IMR-90 (cell line): ENCODE measurements around the gene DDX31. TPM values are rescaled to one million over a fixed set of nuclear protein-coding genes. Genes with fewer than 3 reads are reported as not detected.

Experiments used
- ATAC-seq: fragments of 200-7000 bp; cut with Tn5 transposase; 2 replicates; pipeline ENCODE4 v1.9.1; 2020; ENCODE audit warnings: low read depth, mild to moderate bottlenecking, moderate library complexity
- BruUV-seq: library from RNA; stranded (reverse); fragments of 400-500 nt; replicated peaks from 2 replicates; lab custom pipeline; 2021; lab: Mats Ljungman, UMichigan
- CTCF ChIA-PET: fragments of 300-600 bp; formaldehyde crosslinking; extraction: SDS; loops from one replicate; lab custom pipeline; 2021; ENCODE audit warnings: antibody characterized with exemption; lab: Yijun Ruan, JAX
- POLR2A ChIA-PET: fragments of 300-600 bp; sonication (Branson Sonifier 250); formaldehyde crosslinking; loops from one replicate; lab custom pipeline; 2022; ENCODE audit warnings: antibody characterized with exemption; ENCODE audit not compliant: unreplicated experiment; lab: Charles Lee
- DNase-seq: peaks from one replicate; pipeline ENCODE4 v3.0.0; 2013
- H2AFZ ChIP-seq: replicated peaks from 2 replicates; pipeline ENCODE3; 2013; ENCODE audit warnings: low read length, mild to moderate bottlenecking; ENCODE audit not compliant: poor library complexity
- H2AK5ac ChIP-seq: 2 replicates; pipeline ENCODE4 v1.6.1; 2013; ENCODE audit warnings: low read depth, low read length, inconsistent platforms
- H2AK9ac ChIP-seq: replicated peaks from 2 replicates; pipeline ENCODE3; 2013; ENCODE audit warnings: mild to moderate bottlenecking, low read depth, low read length, moderate library complexity; ENCODE audit not compliant: poor library complexity
- H2BK120ac ChIP-seq: 2 replicates; pipeline ENCODE4 v1.6.1; 2013; ENCODE audit warnings: low read depth, low read length, inconsistent platforms
- H2BK15ac ChIP-seq: 3 replicates; pipeline ENCODE4 v1.6.1; 2013; ENCODE audit warnings: low read depth, low read length, inconsistent platforms
- H2BK20ac ChIP-seq: 2 replicates; pipeline ENCODE4 v1.6.1; 2013; ENCODE audit warnings: low read depth, mild to moderate bottlenecking, inconsistent platforms, low read length, moderate library complexity
- H2BK5ac ChIP-seq: 2 replicates; pipeline ENCODE4 v1.6.1; 2013; ENCODE audit warnings: mild to moderate bottlenecking, low read depth, low read length, inconsistent platforms; ENCODE audit not compliant: poor library complexity, severe bottlenecking
- H3K14ac ChIP-seq: replicated peaks from 2 replicates; pipeline ENCODE4 v1.6.1; 2013; ENCODE audit warnings: low read depth, low read length, inconsistent platforms
- H3K18ac ChIP-seq: 2 replicates; pipeline ENCODE4 v1.6.1; 2013; ENCODE audit warnings: low read depth, low read length, control low read depth
- H3K23ac ChIP-seq: 2 replicates; pipeline ENCODE4 v1.6.1; 2013; ENCODE audit warnings: low read depth, low read length, inconsistent platforms
- H3K27ac ChIP-seq: 2 replicates; pipeline ENCODE4 v1.5.1; 2013; ENCODE audit warnings: mild to moderate bottlenecking, control low read depth, low read length; ENCODE audit not compliant: insufficient read depth
- H3K27me3 ChIP-seq: 2 replicates; pipeline ENCODE4 v1.6.1; 2013; ENCODE audit warnings: low read length; ENCODE audit not compliant: control insufficient read depth, insufficient read depth
- H3K36me3 ChIP-seq: 2 replicates; pipeline ENCODE4 v1.6.1; 2013; ENCODE audit warnings: low read length, mixed read lengths; ENCODE audit not compliant: control insufficient read depth, insufficient read depth
- H3K4ac ChIP-seq: 2 replicates; pipeline ENCODE4 v1.6.1; 2013; ENCODE audit warnings: low read depth, low read length, inconsistent platforms
- H3K4me1 ChIP-seq: 2 replicates; pipeline ENCODE4 v1.6.1; 2013; ENCODE audit warnings: low read length, mixed read lengths; ENCODE audit not compliant: control insufficient read depth, insufficient read depth
- H3K4me2 ChIP-seq: 2 replicates; pipeline ENCODE4 v1.6.1; 2013; ENCODE audit warnings: low read depth, mild to moderate bottlenecking, control low read depth, low read length, moderate library complexity
- H3K4me3 ChIP-seq: 2 replicates; pipeline ENCODE4 v1.5.1; 2013; ENCODE audit warnings: low read depth, mild to moderate bottlenecking, control low read depth, low read length, moderate library complexity; ENCODE audit not compliant: insufficient read depth
- H3K56ac ChIP-seq: 2 replicates; pipeline ENCODE4 v1.6.1; 2013; ENCODE audit warnings: low read length, inconsistent platforms; ENCODE audit not compliant: insufficient read depth; ENCODE audit errors: extremely low read depth
- H3K79me1 ChIP-seq, 2 experiments: 2 replicates each; pipeline ENCODE4 v1.6.1; 2013; ENCODE audit warnings: low read length in 2 of 2, inconsistent platforms in 1 of 2, low read depth in 1 of 2
- H3K9ac ChIP-seq: 2 replicates; pipeline ENCODE4 v1.6.1; 2013; ENCODE audit warnings: low read depth, low read length, control low read depth
- H3K9me1 ChIP-seq: 2 replicates; pipeline ENCODE4 v1.6.1; 2013; ENCODE audit warnings: low read length, inconsistent platforms; ENCODE audit not compliant: insufficient read depth
- H3K9me3 ChIP-seq: 2 replicates; pipeline ENCODE4 v1.6.1; 2013; ENCODE audit warnings: low read length; ENCODE audit not compliant: control insufficient read depth, insufficient read depth
- H4K20me1 ChIP-seq: 2 replicates; pipeline ENCODE4 v1.6.1; 2013; ENCODE audit warnings: low read length, inconsistent platforms; ENCODE audit not compliant: insufficient read depth
- H4K5ac ChIP-seq: 2 replicates; pipeline ENCODE4 v1.6.1; 2013; ENCODE audit warnings: mild to moderate bottlenecking, low read depth, low read length, control low read depth
- H4K8ac ChIP-seq, 2 experiments: 2 replicates each; pipeline ENCODE4 v1.6.1; 2013; ENCODE audit warnings: low read depth in 2 of 2, low read length in 2 of 2, control low read depth in 1 of 2, inconsistent platforms in 1 of 2
- H4K91ac ChIP-seq: 2 replicates; pipeline ENCODE4 v1.6.1; 2013; ENCODE audit warnings: low read depth, low read length, inconsistent platforms; ENCODE audit not compliant: insufficient read depth
- BHLHE40 ChIP-seq: fragments of 150-350 bp; IDR thresholded peaks from 2 replicates; pipeline ENCODE4 v1.6.1; 2016; ENCODE audit warnings: mild to moderate bottlenecking, low read depth, low read length
- CEBPB ChIP-seq: IDR thresholded peaks from 2 replicates; pipeline ENCODE4 v1.6.1; 2012; ENCODE audit warnings: low read depth, low read length, improper control_type of control experiment
- CHD1 ChIP-seq: IDR thresholded peaks from 2 replicates; pipeline ENCODE4 v1.6.1; 2012; ENCODE audit warnings: low read depth, low read length, improper control_type of control experiment
- FOS ChIP-seq: fragments of 150-350 bp; IDR thresholded peaks from 2 replicates; pipeline ENCODE4 v1.6.1; 2016; ENCODE audit warnings: low read depth, low read length
- MAFK ChIP-seq: IDR thresholded peaks from 2 replicates; pipeline ENCODE4 v1.6.1; 2012; ENCODE audit warnings: low read depth, low read length, improper control_type of control experiment
- MAZ ChIP-seq: IDR thresholded peaks from 2 replicates; pipeline ENCODE4 v1.6.1; 2012; ENCODE audit warnings: low read depth, mild to moderate bottlenecking, low read length, improper control_type of control experiment, moderate library complexity, borderline replicate concordance
- MXI1 ChIP-seq: IDR thresholded peaks from 2 replicates; pipeline ENCODE4 v1.6.1; 2012; ENCODE audit warnings: low read depth, mild to moderate bottlenecking, low read length, moderate library complexity, borderline replicate concordance
- RAD21 ChIP-seq: IDR thresholded peaks from 2 replicates; pipeline ENCODE4 v1.6.1; 2012; ENCODE audit warnings: low read length, improper control_type of control experiment
- RCOR1 ChIP-seq: IDR thresholded peaks from 2 replicates; pipeline ENCODE4 v1.6.1; 2012; ENCODE audit warnings: mild to moderate bottlenecking, low read length, improper control_type of control experiment; ENCODE audit not compliant: insufficient replicate concordance
- WGBS, 2 experiments: methylation state at CpG; one replicate each; pipeline versions ENCODE4 v1.1.5 to v1.1.7; 2013; ENCODE audit warnings: missing lambda C conversion rate in 2 of 2; ENCODE audit not compliant: insufficient read length in 1 of 2; ENCODE audit errors: extremely low coverage in 2 of 2; 5-methylcytosine and 5-hydroxymethylcytosine counted together
- dilution Hi-C: fragments of 300-500 bp; cut with HindIII; formaldehyde crosslinking; loops from one replicate; pipeline ENCODE4 v1.14.3; 2018; ENCODE audit warnings: low sequenced_read_pairs; ENCODE audit not compliant: unreplicated experiment
- in situ Hi-C: fragments of 300-500 bp; cut with MboI; formaldehyde crosslinking; loops from 3 replicates; pipeline ENCODE4 v1.14.3; 2019; ENCODE audit warnings: low sequenced_read_pairs, inconsistent platforms, mixed read lengths
- intact Hi-C: fragments of 100-400 bp; cut with micrococcal nuclease; formaldehyde crosslinking; loops from 2 replicates; pipeline ENCODE4 v1.10.0; 2022
- polyA plus RNA-seq, 3 experiments: library from polyadenylated mRNA; depleted of rRNA; stranded (reverse); fragments of >200 nt; gene quantifications; 2 replicates each; pipeline ENCODE4 v1.2.3, GENCODE V29; 2012; ENCODE audit warnings: low replicate concordance in 1 of 3
- total RNA-seq: library from RNA; depleted of rRNA; stranded (reverse); fragments of >200 nt; gene quantifications from 2 replicates; pipeline ENCODE4 v1.2.3, GENCODE V29; 2012
- TF ChIP-seq, protein P1 (sequence below): conservative IDR thresholded peaks from 2 replicates; pipeline ENCODE4 v1.5.1; 2012; ENCODE audit warnings: mild to moderate bottlenecking, low read depth, low read length, improper control_type of control experiment
- TF ChIP-seq, protein P2 (sequence below): fragments of 150-350 bp; IDR thresholded peaks from 2 replicates; pipeline ENCODE4 v1.6.1; 2017; ENCODE audit warnings: mild to moderate bottlenecking, antibody characterized with exemption, low read length, low read depth

The DDX31 gene
- total and polyA plus RNA-seq, 2 of the 4 experiments (the other 2 are of a cell fraction): 10.7 to 14.0 TPM

DNA sequence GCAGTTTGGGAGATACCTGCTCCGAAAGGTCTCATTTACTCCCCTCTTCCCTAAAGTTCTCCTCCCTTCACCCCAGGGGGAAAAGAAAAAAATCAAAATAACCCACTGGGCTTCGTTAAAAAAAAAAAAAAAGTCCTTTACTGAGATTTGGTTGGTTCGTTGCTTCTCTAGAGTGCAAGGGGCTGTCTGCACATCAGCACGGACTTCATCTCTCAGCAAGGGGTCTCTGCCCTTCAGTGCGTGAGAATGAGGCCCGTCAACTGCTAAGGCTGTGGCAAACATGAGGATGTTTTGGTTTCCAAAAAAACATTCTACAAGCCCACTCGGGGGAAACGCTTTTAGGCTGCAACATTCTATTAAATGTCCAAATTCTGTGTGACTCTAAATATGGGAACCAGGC, 77.3 kb downstream of the DDX31 start:
- Histone ChIP-seq H3K23ac (no peak overlapping the region), H2BK20ac (no peak overlapping the region), H4K91ac (no peak overlapping the region), H3K14ac (no peak overlapping the region), H2AK5ac (no peak overlapping the region), H3K18ac (no peak overlapping the region), H3K27ac (no peak overlapping the region), H4K20me1 (peaks cover 17% of the 10 kb centered on the region), H3K4me3 (no peak overlapping the region), H3K9me3 (no peaks in the 10 kb centered on the region), H3K56ac (no peak overlapping the region), H3K9ac (no peak overlapping the region), H3K4me2 (no peak overlapping the region), H2BK120ac (no peak overlapping the region), H3K4me1 (no peaks in the 10 kb centered on the region; the same call in 1 of the 2 replicates), H2BK15ac (no peak overlapping the region), H3K36me3 (peaks cover 6% of the 10 kb centered on the region), H3K27me3 (peaks cover 46% of the 10 kb centered on the region), H4K5ac (no peak overlapping the region), H2BK5ac (no peak overlapping the region), H2AFZ (no peak overlapping the region), H3K9me1 (no peaks in the 10 kb centered on the region), H3K79me1 (no peaks in the 10 kb centered on the region), H3K4ac (no peak overlapping the region), H4K8ac (no peak overlapping the region), H2AK9ac (no peak overlapping the region)
- ChIA-PET POLR2A (no interaction called here), CTCF (no interaction called here)
- DNase-seq (no peak), ATAC-seq (no peak)
- WGBS, 2 experiments: no CpG with 5 or more reads among the region's 8 CpGs
- intact Hi-C loops (no loop called here), dilution Hi-C loops (no loop called here), in situ Hi-C loops (no loop called here)
- BruUV-seq: no TSS peak
- TF ChIP-seq RCOR1: no peak
- no peak for TF ChIP-seq MXI1
- TF ChIP-seq CHD1: no peak
- TF ChIP-seq RAD21: no peak
- TF ChIP-seq, protein P1, sequence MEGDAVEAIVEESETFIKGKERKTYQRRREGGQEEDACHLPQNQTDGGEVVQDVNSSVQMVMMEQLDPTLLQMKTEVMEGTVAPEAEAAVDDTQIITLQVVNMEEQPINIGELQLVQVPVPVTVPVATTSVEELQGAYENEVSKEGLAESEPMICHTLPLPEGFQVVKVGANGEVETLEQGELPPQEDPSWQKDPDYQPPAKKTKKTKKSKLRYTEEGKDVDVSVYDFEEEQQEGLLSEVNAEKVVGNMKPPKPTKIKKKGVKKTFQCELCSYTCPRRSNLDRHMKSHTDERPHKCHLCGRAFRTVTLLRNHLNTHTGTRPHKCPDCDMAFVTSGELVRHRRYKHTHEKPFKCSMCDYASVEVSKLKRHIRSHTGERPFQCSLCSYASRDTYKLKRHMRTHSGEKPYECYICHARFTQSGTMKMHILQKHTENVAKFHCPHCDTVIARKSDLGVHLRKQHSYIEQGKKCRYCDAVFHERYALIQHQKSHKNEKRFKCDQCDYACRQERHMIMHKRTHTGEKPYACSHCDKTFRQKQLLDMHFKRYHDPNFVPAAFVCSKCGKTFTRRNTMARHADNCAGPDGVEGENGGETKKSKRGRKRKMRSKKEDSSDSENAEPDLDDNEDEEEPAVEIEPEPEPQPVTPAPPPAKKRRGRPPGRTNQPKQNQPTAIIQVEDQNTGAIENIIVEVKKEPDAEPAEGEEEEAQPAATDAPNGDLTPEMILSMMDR: no peak
- TF ChIP-seq FOS: no peak
- no peak for TF ChIP-seq CEBPB
- no peak for TF ChIP-seq MAFK
- no peak for TF ChIP-seq MAZ
- TF ChIP-seq, protein P2, sequence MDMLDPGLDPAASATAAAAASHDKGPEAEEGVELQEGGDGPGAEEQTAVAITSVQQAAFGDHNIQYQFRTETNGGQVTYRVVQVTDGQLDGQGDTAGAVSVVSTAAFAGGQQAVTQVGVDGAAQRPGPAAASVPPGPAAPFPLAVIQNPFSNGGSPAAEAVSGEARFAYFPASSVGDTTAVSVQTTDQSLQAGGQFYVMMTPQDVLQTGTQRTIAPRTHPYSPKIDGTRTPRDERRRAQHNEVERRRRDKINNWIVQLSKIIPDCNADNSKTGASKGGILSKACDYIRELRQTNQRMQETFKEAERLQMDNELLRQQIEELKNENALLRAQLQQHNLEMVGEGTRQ: no peak
- no peak for TF ChIP-seq BHLHE40
